Transverse colon (tissue), 4 donors: ENCODE data around the gene PIEZO2. TPM values are rescaled to one million over a fixed set of nuclear protein-coding genes. Genes with fewer than 3 reads are reported as not detected.
A peak's percentile ranks its signal among the peaks of the same experiment; 100 is the strongest.
"Not testable (repeated sequence)": the region's sequence is repeated elsewhere in the genome, so short reads cannot be mapped to it uniquely, and the experiment has no call there.

Source experiments
- DNase-seq: peaks from one replicate; pipeline ENCODE4 v3.0.0-alpha.2; 2019
- H3K27ac ChIP-seq, 4 donors: fragments of 200-600 bp; sonication (generic); 2 replicates each; pipeline ENCODE4 v1.5.1; 2016 to 2018; ENCODE audit warnings: inconsistent platforms in 4 of 4
- H3K27me3 ChIP-seq: fragments of 200-600 bp; sonication (generic); 2 replicates; pipeline ENCODE4 v1.5.1; 2017; ENCODE audit warnings: inconsistent platforms
- H3K36me3 ChIP-seq, 4 donors: fragments of 200-600 bp; sonication (generic); 2 replicates each; pipeline ENCODE4 v1.5.1; 2017 to 2019; ENCODE audit warnings: inconsistent platforms in 4 of 4
- H3K4me1 ChIP-seq, 4 donors: fragments of 200-600 bp; sonication (generic); 2 replicates each; pipeline ENCODE4 v1.5.1; 2017 to 2020; ENCODE audit warnings: inconsistent platforms in 4 of 4
- H3K4me3 ChIP-seq, 4 donors: fragments of 200-600 bp; sonication (generic); 1 replicate in 1 of 4; 2 replicates in 3 of 4; pipeline versions ENCODE4 v1.5.1 to v1.6.1; 2017 to 2019; ENCODE audit warnings: inconsistent platforms in 4 of 4
- H3K9me3 ChIP-seq, 2 donors: fragments of 200-600 bp; sonication (generic); 2 replicates each; pipeline ENCODE4 v1.5.1; 2017 to 2019; ENCODE audit warnings: inconsistent platforms in 2 of 2
- EP300 ChIP-seq: sonication (generic); formaldehyde crosslinking; IDR thresholded peaks from one replicate; pipeline ENCODE4 v1.6.1; 2017; ENCODE audit warnings: antibody characterized with exemption, low read depth
- POLR2A ChIP-seq: fragments of 450-650 bp; IDR thresholded peaks from one replicate; pipeline ENCODE4 v1.6.1; 2016; ENCODE audit warnings: antibody characterized with exemption, mild to moderate bottlenecking, moderate library complexity
- POLR2AphosphoS5 ChIP-seq, 3 donors: sonication (generic); formaldehyde crosslinking; IDR thresholded peaks; one replicate each; pipeline ENCODE4 v1.6.1; 2016; ENCODE audit warnings: antibody characterized with exemption in 3 of 3
- WGBS, 2 donors: methylation state at CpG; one replicate each; pipeline ENCODE4 v1.1.5; 2018; ENCODE audit warnings: low coverage in 1 of 2; 5-methylcytosine and 5-hydroxymethylcytosine counted together
- in situ Hi-C, 4 donors: fragments of 200-750 bp; cut with MboI; loops; one replicate each; pipeline versions ENCODE4 v1.15.0 to v1.15.1; 2017; ENCODE audit warnings: low sequenced_read_pairs in 3 of 4, low pct_ligation_motif_present in 1 of 4, low pct_unique_long_range_greater_than_20kb in 1 of 4
- intact Hi-C: fragments of 100-400 bp; cut with DNase I; formaldehyde crosslinking; loops from one replicate; pipeline ENCODE4 v1.15.1; 2023; ENCODE audit warnings: low total_unique reads
- total RNA-seq, 4 donors: library from RNA; depleted of rRNA; stranded (reverse); fragments of >200 nt; gene quantifications; one replicate each; pipeline ENCODE4 v1.1.0, GENCODE V29; 2016
- TF ChIP-seq, protein P1 (sequence below), 5 experiments: fragments of 200-600 bp in 3 of 5; fragments of 450-650 bp in 2 of 5; sonication (generic) in 3 of 5; IDR thresholded peaks; 1 replicate in 2 of 5; 2 replicates in 3 of 5; pipeline ENCODE4 v1.5.1; 2016 to 2017; ENCODE audit warnings: antibody characterized with exemption in 5 of 5, inconsistent platforms in 3 of 5, mild to moderate bottlenecking in 2 of 5, moderate library complexity in 1 of 5

PIEZO2 gene
- total RNA-seq, 4 donors from 2014 or later = 2.9 to 7.5 (median 4.5) TPM

DNA sequence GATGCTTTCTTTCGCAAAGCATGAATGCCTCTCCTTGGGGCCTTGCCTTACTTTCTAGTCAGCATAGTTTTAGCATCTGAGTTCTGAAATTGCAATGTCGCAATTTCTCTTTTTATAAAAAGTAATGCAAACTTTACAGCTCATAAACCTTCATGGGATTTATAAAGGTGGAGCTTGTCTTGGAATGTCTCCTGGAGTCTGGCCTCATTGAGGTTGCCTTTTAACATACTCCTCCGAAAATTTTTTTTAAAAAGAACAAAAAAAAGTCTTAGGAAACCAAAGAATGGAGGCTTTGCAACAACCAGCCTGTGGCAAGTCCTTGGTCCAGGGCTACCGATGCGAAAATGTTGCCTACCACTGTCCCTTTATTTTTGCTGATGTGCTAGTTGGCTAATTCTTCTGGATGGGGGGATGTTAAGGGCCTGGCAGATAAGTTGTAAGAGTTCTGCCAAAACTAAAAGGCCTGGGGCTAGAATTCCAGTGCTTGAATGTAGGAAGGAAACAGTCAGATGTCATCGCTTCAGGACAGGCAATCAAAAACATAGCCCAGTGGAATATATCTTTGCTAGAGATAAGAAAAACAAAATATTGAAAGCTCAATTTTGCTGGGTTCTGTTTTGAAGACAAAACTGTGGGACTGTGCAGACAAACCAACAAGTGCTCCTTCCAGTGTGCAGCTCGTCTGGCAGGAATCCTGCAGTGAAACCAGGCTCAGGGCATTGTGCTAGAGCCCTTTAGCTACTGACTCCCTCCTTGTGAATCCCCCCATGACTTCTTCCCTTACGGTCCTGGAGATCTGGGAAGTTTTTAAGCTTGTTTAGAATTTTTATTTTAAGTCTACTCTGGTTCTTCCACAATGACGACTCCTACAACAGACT is 213.0 kb downstream of the PIEZO2 start:
- no peak overlapping the region for H3K4me3 ChIP-seq
- no peaks in the 10 kb centered on the region for H3K27me3 ChIP-seq
- H3K4me1 ChIP-seq = peaks cover 0 to 10% (median 0%) of the 10 kb centered on the region in 4 donors
- no peak for DNase-seq
- H3K36me3 ChIP-seq = no peaks in the 10 kb centered on the region
- TF ChIP-seq, protein P1, sequence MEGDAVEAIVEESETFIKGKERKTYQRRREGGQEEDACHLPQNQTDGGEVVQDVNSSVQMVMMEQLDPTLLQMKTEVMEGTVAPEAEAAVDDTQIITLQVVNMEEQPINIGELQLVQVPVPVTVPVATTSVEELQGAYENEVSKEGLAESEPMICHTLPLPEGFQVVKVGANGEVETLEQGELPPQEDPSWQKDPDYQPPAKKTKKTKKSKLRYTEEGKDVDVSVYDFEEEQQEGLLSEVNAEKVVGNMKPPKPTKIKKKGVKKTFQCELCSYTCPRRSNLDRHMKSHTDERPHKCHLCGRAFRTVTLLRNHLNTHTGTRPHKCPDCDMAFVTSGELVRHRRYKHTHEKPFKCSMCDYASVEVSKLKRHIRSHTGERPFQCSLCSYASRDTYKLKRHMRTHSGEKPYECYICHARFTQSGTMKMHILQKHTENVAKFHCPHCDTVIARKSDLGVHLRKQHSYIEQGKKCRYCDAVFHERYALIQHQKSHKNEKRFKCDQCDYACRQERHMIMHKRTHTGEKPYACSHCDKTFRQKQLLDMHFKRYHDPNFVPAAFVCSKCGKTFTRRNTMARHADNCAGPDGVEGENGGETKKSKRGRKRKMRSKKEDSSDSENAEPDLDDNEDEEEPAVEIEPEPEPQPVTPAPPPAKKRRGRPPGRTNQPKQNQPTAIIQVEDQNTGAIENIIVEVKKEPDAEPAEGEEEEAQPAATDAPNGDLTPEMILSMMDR (IDR thresholded peaks at IDR 0.05) = no peak
- TF ChIP-seq EP300 = no peak
- no peak for TF ChIP-seq POLR2A
- TF ChIP-seq POLR2AphosphoS5 (IDR thresholded peaks at IDR 0.05) = no peak
- no peaks in the 10 kb centered on the region for H3K9me3 ChIP-seq
- in situ Hi-C loops = no loop called here
- intact Hi-C loops = no loop called here
- no peak overlapping the region for H3K27ac ChIP-seq
- WGBS, 2 donors = 60 to 83% methylated on average over 6 to 9 of the region's 9 CpGs

DNA sequence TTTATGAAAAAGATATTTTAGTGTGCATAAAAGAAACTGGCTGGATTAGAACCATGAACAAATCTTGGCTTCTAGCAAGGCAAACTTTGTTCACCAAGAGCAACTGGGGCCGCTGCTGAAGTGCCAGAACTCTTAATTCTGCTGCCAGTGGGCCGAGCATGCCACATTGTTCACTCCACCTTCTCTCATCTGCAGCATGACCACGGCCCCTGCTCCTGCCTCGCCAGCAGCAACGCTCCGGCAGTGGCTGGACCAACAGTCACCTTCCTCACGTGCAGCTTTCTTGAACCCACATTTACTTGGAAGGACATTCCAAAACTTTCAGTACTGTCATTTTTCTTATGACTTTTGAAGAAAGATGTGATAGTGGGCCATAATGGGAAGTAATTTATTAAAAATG is 213.8 kb downstream of the PIEZO2 start:
- intact Hi-C loops = no loop called here
- Histone ChIP-seq H3K9me3 (no peaks in the 10 kb centered on the region), H3K4me3 (no peak overlapping the region), H3K27ac (no peak overlapping the region), H3K27me3 (no peaks in the 10 kb centered on the region), H3K36me3 (no peaks in the 10 kb centered on the region), H3K4me1 (peaks cover 0 to 10% (median 0%) of the 10 kb centered on the region in 4 donors)
- in situ Hi-C loops = no loop called here
- TF ChIP-seq POLR2A = no peak
- WGBS, 2 donors = 83% methylated on average over 7 of the region's 7 CpGs; no CpG with 5 or more reads in 1 of the 2 donors
- no peak for DNase-seq

DNA sequence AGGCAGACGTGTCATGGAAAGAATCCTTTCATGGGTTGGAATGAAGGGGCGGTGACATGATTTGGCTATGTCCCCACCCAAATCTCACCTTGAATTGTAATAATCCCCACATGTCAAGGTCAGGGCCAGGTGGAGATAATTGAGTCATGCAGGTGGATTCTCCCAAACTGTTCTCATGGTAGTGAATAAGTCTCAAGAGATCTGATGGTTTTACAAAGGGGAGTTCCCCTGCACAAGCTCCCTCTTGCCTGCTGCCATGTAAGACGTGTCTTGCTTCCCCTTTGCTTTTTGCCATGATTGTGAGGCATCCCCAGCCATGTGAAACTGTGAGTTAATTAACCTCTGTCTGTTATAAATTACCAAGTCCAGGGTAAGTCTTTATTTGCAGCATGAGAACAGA is 215.7 kb downstream of the PIEZO2 start:
- H3K36me3 ChIP-seq, DNase-seq, H3K27ac ChIP-seq, H3K27me3 ChIP-seq, H3K9me3 ChIP-seq, in situ Hi-C loops, intact Hi-C loops, H3K4me3 ChIP-seq: not testable (repeated sequence)
- peaks cover 0 to 12% (median 0%) of the 10 kb centered on the region in 4 donors for H3K4me1 ChIP-seq
- 82 to 83% methylated on average over 3 of the region's 3 CpGs for WGBS, 2 donors

DNA sequence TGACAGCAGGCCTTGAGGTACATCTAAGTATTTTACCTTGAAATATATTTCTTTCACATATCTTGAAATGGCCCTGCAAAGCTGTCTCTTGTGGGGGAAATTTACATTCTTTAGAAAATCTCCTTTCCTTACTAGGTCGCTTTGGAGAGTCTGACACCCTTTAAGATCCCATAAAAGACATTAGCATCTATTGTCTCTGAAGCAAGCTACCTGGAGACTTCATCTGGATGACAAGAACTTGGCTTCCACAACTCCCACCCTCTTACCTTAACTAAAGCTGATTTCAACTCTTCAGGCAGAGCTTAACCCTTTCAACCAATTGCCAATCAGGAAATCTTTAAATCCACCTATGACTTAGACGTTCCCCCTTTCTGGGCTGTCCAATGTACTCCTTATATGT is 219.3 kb downstream of the PIEZO2 start:
- intact Hi-C loops (no loop called here), in situ Hi-C loops (no loop called here)
- no peak overlapping the region for H3K27ac ChIP-seq
- H3K4me3 ChIP-seq = no peak overlapping the region
- no peak for DNase-seq
- no peaks in the 10 kb centered on the region for H3K27me3 ChIP-seq
- WGBS, 2 donors = 14 to 31% methylated on average over 1 to 2 of the region's 2 CpGs
- H3K36me3 ChIP-seq = no peaks in the 10 kb centered on the region
- H3K4me1 ChIP-seq = peaks cover 0 to 26% (median 5%) of the 10 kb centered on the region in 4 donors
- TF ChIP-seq, protein P1 (IDR thresholded peaks at IDR 0.05) = no peak
- no peak for TF ChIP-seq EP300
- no peak for TF ChIP-seq POLR2AphosphoS5 (IDR thresholded peaks at IDR 0.05)
- no peak for TF ChIP-seq POLR2A
- no peaks in the 10 kb centered on the region for H3K9me3 ChIP-seq

DNA sequence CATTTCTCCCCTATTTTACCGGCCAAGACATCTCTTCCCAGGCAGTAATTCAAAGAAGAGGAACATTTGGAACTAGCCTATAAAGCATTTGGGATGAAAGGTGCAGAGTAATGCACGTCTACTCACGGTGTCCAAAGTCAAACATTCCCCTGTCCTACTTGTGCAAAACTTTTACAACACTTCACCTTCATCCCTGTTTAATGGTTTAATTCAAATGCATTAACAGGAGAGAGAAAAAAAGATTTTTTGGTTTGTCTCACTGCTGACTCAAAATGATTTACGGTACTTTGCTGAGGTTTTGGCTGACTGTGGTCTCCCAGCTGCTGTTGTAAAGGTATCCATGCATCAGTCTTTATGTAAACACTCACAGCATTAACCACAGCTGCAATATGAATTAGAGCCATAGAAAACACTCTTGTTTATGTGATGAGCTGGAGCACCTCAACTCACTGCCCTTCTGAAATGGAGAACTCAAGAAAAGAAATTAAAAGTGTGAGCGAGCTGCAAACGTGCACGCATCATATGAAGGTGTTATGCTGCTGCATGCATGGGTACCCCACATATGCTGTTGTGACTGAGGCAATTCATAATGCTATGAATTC is 220.5 kb downstream of the PIEZO2 start:
- intact Hi-C loops (no loop called here), in situ Hi-C loops (no loop called here)
- H3K9me3 ChIP-seq = no peaks in the 10 kb centered on the region
- H3K27ac ChIP-seq = peak overlapping the region in 2 of 4 donors; percentile 52 to 56
- no peak for TF ChIP-seq EP300
- TF ChIP-seq, protein P1 (IDR thresholded peaks at IDR 0.05) = no peak
- no peak for TF ChIP-seq POLR2AphosphoS5 (IDR thresholded peaks at IDR 0.05)
- no peak for TF ChIP-seq POLR2A
- no peaks in the 10 kb centered on the region for H3K36me3 ChIP-seq
- DNase-seq = no peak
- no peak overlapping the region for H3K4me3 ChIP-seq
- 43 to 53% methylated on average over 4 to 7 of the region's 7 CpGs for WGBS, 2 donors
- H3K27me3 ChIP-seq = no peaks in the 10 kb centered on the region
- H3K4me1 ChIP-seq = peaks cover 0 to 26% (median 5%) of the 10 kb centered on the region in 4 donors
